GM21360 (cell line): ENCODE results near the gene NFIB.

Source experiments
- ATAC-seq: cut with Tn5 transposase; IDR thresholded peaks from one replicate; pipeline ENCODE4 v1.9.1; 2021; ENCODE audit warnings: mild to moderate bottlenecking, moderate library complexity; ENCODE audit not compliant: unreplicated experiment

The NFIB gene

DNA sequence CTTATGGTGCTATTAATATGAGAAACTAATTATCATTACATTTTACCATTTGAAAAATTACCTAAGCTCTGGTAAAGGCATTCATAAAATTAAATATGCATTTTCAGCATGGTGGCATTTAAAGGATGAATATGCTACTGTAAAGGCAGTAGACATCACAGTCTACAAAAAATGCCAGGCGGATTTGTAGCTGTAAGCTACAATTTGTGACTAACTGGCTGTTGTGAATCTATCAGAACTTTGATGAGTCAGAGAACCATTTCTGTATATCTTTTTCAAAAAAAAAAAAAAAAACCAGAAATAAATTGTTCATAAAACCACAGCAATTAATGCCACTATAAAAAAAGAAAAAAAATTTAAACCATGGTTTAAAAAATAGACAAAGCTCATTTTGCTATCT lies 186.3 kb downstream of the NFIB start:
- ATAC-seq: no peak

- ATAC-seq: no peak
These were observed 194.0 kb downstream of the NFIB start for GRCh38 chr9:14119694-14120514.

GRCh38 chr9:14112226-14112625 lies 201.7 kb downstream of the NFIB start:
- ATAC-seq: no peak

DNA sequence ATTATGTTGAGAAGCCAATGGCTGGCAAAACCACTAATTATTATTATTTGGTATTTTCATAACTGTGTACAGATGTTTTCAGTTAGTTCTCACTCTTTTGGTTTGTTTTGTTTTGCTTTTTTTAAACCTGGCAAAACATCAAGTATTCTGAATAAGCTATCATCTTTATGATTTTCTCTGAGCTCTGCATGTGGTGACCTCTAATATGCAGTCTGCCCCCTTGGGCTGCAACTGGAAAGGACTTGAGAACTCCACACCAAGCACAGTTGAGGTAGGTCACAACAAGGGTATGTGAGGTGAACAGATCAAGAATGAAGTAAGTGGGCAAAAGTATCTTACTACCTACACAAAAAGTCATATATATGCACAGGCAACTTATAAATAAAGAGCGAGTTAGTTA lies 202.2 kb downstream of the NFIB start:
- ATAC-seq: no peak

GRCh38 chr9:14107977-14108376 lies 206.0 kb downstream of the NFIB start:
- ATAC-seq: no peak

DNA sequence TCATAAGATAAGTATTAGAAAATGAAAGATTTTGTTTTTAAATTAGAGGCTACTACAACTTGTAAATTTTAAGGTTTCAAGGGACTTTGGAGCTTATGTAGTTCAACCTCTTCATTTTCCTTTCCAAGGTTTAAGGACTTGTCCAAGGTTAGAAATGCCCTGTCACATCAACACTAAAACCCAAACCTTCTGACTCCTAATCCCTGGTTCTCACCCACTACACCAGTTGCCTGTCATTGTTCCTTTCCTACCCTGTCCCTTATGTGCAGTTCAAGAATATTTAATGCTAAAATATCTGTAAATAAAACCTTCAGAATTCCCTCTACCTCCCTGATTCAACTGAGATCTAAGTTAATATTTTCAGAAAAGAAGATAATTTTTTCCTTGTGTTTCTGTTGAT lies 206.4 kb downstream of the NFIB start:
- no peak for ATAC-seq

GRCh38 chr9:14106699-14107098 lies 207.2 kb downstream of the NFIB start:
- no peak for ATAC-seq

- ATAC-seq: no peak
These were observed 209.4 kb downstream of the NFIB start for GRCh38 chr9:14104496-14104895.

DNA sequence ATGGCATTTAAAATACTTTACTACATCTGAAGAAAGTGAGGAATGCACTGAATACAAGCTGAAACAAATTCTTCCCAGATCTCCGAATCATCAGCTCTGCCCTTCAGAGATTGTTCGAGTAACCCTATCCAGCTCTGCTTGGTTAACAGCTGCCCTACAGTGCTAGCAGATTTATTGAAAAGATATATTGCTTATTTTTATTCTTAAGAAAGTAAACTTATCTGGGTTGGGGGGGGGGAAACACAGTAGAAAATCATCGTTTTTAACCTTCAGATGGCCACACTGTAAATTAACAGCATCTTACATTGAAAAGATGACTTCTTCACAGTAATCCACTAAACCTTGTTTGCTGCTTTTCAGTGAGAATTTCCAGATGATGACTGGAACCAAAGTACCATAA lies 210.8 kb downstream of the NFIB start:
- no peak for ATAC-seq

DNA sequence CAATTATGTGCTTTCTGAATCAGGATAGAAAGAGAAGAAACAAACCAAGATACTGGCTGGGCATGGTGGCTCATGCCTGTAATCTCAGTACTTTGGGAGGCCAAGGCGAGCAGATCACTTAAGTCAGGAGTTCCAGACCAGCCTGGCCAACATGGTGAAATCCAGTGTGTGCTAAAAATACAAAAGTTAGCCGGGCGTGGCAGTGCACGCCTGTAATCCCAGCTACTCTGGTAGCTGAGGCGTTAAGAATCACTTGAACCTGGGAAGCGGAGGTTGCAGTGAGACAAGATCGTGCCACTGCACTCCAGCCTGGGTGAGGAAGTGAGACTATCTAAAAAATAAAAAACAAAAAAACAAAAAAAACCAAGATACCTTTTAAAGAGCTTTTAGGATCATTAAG lies 214.2 kb downstream of the NFIB start:
- no peak for ATAC-seq

DNA sequence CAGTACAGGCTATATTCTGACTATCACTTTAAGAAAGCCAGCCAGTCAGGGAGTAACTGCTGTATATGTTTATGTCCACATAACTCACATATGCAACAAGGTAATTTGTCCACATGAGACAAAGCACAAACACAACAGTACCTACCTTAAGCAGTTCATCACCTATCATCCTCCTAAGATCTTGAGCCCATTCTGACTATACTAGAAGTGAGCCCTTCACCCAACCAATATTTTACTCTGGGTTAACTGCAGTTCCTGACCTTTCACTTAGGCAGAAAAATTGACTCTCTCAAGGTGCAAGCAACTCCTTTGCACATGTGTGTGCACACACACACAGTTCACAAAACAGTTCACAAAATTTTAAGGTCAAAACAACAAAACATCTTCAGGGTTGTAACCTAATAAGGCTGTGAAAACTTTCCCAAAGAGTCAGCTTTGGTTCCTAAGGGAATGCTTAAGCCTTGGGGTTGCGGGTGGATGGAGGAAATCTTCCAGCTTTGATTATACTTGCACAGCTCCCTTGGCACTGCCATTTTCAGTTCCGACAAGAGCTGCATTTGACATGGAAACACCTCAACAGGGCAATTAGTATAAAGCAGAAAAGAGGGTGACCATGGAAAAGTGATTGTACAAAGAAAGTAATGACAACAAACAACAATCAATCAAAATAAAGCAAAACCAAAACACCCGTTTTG lies 215.3 kb downstream of the NFIB start:
- no peak for ATAC-seq

DNA sequence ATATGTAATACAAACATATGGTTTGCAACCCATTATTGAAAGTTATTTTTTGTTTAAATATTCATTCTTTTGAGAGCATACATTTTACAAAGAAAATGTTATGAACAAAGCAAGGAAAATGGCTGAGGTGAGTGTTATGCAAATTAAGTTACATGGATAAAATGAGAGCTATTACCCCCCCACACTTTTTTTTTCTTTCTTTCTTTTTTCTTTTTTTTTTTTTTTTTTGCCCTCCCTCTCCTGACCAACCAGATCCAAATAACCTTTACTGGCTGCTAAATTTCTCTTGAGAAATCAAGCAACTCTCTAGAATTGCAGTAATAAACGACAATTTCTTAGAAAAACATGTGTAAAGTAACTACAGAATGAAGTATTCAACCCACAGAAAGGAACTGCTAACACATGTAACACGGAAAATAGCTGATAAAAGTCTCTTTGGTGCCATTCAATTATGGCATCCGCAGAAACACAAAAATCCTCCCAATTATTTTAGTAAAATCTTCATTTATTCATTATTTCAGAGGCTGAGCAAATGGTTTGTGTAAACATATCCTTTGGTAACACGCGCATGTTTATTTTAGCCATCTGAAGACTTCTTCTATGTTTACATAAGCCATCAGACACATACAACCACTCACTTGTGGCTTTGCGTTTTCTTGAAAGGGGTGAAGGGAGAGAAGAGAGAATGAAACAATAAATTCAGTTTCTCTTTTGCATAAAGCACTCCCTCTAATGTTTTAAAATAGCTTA lies 216.1 kb downstream of the NFIB start:
- ATAC-seq: no peak

DNA sequence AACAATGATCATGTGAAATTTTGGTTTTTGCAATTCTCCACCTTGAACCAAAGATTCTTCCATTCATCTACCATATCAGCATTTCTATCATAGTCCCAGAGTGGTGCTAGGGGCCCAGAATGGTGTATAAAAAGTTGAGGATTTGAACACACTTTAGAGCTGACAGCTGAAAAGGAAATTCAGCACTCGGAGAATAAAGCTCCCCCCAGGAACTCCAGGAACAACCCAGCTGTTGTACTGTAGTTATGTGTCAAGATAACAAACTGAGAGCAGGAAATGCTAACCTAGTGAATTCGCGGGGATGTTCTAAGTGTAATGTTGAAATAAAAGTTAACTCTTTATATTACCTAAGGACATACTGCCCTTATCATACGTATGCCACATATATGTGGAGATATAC lies 216.7 kb downstream of the NFIB start:
- ATAC-seq: no peak

DNA sequence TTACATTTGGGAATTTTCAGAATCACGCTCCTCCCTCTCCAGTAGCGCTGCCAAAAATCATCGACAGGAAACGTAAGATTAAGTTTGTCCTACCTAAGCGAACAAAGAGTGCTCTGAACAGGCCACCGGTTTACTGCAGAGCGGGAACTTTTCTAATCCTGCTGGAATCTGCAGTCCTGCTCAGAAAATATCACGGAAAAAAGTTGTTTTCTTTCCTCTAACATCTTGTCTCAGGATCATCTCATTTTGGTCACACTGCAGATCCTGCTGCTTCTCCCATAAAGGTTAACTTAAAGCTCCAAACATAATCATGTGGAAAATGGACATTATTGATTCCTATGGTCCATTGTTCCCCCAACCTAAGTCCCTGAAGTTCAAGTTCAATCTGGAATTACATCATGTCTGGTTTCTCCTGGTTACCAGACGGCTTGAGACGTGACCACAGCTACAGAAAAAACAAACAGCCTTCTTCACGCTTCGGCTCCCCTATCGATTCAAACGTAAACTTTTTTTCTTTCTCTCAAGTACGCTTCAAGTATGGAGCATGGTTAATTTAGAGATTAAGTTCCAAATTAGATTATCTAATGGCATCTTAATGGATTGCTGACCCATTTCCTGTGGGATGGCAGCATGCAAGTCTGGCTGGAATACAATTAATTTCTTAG lies 217.6 kb downstream of the NFIB start:
- no peak for ATAC-seq

- ATAC-seq: no peak
These were observed 218.7 kb downstream of the NFIB start for GRCh38 chr9:14095277-14095676.

- no peak for ATAC-seq
These were observed 219.4 kb downstream of the NFIB start for GRCh38 chr9:14094491-14094890.

DNA sequence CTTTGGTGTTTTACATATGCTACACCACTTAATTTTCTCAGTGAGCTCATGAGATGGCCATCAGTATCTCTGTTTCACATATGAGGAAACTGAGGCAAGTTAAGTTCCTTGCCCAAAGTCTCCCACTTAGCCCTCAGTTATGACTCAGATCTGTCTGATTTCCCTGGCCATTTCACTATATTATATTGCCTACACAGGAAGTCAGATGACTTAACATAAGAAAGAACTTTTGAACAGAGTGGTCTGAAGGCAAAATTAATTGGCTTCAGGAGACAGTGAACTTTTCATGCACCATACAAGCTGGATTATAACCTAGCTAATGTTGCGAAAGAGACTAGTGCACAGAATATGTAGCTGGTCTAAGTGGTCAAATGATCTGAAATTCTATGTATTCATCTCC lies 221.6 kb downstream of the NFIB start:
- ATAC-seq: no peak

DNA sequence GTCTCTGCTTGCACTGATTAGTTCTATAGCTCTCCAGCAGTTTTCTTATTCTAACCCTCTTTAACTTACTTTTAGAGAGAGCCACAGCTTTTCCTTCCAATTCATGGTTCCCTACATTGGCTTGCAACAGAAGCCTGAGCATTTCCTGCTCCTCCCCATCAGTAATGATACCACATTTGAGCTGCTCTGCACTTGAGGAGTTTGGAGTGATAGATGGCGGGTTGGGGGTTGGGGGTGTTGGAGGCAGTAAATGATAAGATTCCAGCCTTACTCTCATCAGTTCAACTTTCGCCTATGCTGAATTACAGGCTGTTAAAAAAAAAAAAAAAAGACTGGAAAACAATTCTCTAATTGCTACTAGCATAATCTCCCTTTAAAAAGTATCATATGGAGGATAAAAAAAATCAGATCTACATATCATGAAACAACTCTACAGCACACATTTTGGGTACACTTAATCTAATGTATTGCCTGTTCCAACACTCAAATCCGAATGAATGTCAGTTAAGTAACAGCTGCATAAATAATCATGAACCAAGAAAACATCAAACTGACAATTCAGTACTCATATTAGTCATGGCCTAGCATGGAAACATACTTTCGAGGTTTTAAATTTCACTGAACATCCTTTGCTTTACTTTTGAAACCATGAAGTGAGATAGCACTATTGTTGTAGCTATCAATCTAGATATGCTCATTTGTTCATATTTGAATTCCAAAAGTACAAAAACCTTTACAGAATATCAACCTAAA lies 224.7 kb downstream of the NFIB start:
- ATAC-seq: no peak

DNA sequence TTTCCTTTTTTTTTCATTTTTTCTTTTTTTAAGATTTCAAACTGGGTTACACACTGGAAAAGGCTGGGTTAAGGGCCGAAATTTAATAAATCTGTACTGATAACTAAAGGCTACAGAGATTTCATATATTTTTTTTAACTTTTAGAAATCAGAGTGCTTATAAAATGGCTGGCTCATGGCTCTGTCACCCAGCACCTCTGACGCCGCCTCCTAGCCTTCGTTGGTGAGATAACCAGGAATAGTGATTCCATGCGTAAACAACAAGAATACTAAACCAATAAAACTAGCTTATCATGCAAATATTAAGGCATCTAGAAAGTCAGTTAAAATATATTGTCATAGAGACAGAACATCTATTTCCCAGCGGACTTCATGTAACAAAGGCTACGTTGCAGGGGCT lies 226.4 kb downstream of the NFIB start:
- no peak for ATAC-seq

DNA sequence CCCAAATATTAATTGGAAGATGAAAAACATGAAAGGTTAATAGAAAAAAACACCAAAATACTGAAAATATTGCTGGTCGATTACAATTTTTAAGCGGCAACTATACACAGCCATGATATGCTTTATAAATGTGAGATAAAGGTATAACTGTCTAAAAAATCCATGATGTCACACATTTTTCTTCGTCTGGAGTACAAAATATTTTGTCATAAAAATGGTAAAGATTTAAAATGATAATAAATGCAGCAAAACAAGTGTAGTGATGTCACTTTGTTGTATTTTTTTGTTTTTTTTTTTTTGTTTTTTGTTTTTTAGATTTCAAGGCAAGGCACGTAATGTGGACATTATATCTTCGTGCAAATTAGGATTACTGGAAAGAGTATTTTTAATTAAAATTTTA lies 227.4 kb downstream of the NFIB start:
- no peak for ATAC-seq

GRCh38 chr9:14085810-14086209 lies 228.1 kb downstream of the NFIB start:
- ATAC-seq: no peak
